NCI-H2029 treated with DMSO at 0.1 percent for 48 hours (cell line): ENCODE measurements around the gene DYNC1I2.

Experiments
- DNase-seq: peaks from one replicate; lab custom pipeline; 2025; lab: John Stamatoyannopoulos, UW

The DYNC1I2 gene

DNA sequence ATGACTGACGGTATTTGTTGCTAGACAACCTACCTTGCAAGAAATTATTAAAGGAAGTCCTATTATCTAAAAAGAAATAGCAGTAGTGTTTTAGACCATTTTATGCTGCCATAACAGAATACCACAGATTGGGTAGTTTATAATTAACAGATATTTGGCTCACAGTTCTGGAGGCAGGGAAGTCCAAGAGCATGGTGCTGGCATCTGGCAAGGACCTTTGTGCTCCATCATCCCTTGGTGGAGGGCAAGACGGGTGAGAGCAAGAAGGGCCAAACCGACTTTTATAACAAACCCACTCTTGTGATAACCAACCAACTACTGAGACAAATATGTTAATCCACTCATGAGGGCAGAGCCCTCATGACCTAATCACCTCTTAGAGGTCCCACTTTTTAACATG is 91.2 kb downstream of the DYNC1I2 start:
- no peak for DNase-seq

DNA sequence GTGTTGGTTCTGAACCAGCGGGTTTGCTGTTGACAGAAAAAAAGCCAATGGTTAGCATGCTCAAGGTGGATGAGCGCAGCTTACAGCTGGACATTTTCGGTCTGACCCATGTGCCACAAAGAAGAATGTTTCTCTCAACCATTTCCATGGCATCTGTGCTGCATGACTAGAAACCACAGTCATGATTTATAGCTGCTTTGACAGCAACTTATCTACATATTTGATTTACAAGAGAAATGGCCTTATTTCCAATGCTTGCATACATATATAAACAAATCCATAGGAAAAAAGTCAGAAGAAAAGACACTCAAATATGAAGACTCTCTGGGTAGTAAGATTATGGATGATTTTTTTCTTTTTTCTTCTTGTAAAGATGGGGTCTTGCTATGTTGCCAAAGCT is 98.2 kb downstream of the DYNC1I2 start:
- DNase-seq, result no peak

DNA sequence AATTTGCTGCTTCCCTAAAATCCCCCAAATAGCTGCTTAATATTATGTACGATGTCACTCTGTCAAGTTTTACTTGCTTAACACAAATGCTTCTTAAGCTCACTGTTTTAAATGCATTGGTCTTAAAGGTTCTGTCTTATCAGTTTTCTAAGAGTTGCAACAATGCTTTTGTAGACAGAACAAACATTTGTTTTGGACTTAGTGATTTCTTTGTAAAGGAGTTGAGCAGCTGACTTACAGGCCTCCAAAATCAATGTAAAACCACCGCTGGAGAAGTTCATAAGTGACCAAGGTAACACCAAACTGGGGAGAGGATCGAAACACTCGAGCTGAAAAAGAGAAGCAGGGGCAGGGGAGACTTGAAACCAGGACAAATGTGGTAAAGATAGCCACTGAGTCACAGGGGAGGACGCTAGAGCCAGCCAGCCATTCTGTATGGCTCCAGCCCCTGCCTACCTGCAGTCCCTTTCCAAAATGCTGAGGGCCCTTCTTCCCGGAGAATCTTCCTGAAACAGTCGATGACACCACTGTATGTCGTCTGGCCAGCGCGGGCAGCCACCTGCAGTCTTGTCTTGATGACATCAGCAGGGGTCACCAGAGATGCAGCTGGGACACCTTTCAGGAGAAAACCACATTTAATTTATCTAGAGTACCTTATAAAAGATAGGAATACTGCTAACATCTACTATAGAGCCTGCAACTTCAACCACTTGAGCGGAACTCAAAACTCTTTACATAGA is 100.2 kb downstream of the DYNC1I2 start:
- DNase-seq, result no peak

DNA sequence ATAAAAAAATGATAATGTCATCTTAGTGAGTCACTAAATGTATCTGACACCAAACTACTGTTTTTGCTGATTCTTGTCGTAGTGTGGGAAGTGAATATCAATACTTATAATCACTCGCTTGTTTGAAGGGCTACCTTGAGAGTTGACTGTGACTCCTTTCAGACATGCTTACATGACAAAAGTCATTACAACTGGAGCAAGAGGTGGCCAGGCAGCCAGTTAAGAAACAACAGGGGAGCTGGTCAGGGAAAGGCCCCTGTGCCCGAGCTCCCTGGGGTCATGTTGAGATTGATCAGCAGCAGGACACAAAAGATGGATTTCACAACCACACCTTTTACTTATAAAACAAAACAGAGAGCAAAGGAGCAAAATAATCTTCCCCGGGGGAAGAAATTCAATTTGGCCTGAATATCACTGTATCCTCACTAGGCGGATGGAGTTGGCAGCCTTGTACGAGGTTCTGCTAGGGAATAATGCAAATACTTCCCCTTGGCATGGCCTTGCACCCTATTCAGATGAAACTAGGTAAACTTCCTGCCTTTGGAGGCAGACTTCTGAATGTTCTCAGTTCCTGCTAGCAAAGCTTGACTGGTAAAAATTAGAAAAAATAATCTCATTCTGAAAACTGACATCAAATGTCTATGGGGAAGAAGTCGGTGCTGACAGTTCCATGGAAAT is 101.2 kb downstream of the DYNC1I2 start:
- DNase-seq, result peak; percentile 26

DNA sequence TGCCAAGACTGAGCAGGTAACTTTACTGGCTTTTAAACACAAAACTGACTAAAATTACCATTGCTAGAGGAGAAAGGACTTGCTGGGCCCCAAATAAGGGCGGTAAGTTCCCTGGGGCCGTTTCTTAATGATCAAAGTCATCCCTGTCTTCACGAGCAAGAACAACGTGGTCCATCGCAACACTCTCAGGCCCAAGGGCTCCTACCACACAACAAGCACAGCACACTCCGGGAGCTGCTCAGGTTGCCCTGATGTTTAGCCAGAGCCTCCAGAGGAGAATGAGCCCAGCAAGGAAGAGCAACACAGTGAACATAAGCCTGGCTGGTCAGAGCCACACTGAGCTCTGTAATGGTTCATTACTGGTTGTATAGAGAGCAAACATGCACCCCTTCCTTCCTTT is 102.7 kb downstream of the DYNC1I2 start:
- DNase-seq, result no peak

DNA sequence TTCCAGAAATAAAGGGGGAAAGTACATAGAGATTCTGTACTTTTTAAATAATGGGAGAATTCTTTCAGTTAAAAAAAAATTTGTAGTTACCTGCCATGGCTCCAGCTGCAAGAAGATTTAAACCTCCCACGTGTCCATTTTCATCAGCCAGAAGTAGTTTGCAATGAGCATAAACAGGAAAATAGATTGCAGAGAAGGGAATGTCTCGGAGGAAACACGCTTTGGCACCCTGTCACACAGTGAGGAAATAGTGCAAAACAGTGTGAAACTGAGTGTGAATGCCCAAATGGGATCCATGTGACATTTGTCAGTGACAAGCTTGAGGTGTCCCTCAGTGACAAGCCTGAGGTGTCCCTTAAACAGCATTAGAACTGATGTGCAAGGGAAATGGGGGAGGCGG is 104.1 kb downstream of the DYNC1I2 start:
- no peak for DNase-seq

DNA sequence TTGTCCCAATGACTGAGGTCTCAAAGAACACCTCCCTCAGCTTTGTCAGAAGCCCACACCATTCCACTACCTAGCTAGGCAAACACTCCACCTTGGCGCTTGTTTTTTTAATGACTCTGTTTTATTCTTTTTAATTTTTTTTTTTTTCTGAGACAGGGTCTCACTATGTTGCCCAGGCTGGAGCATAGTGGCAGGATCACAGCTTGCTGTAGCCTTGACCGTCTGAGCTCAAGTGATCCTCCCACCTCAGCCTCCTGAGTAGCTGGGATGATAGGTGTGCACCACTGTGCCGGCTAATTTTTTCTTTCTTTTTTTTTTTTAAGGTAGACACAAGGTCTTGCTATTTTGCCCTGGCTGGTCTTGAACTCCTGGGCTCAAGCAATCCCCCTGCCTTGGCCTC is 104.9 kb downstream of the DYNC1I2 start:
- no peak for DNase-seq

DNA sequence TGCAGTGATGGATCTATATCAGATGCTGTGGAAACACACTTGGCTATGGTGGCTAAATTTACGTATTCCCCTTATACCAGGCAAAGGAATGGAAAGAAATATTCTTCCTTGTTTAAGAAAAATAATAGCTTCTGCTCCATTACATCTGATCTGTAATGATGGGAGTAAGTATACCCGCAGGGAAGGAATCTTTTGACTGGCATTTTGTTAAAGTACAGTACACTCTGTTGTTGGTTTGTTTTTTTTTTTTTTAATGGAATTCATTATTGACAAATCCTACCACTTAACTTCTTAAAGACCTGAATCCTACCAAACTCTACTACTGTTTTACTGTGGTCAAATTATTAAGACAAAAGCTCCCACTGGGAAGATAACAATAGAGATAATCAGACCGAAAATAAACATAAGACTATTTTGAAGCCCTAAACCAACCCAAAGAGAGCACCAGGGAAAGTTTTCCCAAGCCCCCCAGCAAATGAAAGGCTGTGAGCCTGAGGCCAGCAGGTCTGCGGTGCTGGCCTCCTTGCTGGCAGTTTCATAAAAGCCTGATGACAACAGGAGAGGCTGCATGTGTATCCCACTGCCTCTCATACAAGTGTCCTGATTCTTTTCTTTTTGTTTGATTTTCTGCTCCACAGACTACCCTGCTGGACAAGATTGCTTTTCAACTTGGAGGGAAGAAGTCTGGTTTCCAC is 105.8 kb downstream of the DYNC1I2 start:
- no peak for DNase-seq

DNA sequence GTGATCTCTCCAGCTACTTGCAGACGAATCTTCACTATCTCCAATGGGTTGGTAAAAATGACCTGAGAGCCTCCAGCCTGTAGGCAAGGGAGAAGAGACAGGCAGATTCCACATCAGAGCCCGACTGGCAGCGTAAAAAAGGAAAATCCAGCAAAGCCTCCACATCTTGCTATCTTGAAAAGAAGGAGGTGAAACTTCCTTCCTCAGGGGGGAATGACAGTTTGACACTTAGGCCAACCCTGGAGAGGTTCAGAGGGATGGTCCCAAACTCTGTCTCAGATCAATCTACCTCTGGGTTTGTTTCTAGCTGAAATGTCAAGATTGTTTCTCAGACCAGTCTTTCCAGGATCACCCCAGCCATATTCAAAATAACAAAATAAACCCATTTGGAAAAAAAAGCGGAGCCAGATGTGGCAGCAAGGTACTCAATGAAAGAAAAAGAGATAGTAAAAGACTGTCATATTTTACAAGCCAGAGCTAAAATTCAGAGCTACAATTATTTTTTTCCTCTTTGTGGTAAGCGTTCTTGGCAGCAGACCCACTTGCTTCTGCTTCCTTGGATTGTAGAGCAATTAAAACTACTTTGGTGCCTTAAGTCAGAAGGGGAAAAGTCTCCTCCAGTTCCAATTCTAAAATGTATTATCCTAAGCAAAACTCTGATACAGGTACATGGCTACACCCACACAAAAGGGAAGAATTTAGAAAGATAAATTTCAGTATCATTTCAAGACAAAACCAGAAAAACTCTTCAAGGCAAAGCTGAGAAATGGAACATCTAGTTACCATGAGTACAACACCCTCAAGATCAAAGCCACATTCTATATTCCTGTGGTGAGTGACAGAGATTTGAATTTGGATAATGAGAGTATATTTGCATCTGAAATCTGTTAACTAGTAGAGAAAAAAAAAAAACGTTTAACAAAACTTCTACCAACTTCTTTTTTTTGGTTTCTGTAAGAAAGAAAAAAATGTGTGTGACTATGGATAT is 106.7 kb downstream of the DYNC1I2 start:
- no peak for DNase-seq

DNA sequence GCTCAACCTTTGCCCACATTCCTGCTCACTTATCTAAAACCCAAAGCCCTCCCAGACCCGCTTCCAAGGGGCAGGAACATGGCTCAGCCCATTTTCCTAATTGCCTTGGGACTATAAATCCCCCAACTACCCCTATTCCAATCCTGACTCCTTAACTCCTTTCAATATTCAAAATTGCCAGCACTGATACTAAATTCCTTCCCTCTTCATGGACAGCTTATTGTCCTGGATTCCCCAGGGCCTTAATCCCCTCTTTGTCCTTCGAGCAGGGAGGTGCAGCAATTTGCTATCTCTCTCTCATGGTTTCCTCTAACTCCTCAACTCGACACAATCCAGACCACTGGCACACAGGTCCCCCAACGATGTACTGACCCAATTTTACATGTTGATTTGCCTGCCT is 107.6 kb downstream of the DYNC1I2 start:
- DNase-seq, result no peak
